GM21717 (cell line): ENCODE measurements around the gene RAB11FIP4.

ENCODE experiments used
- ATAC-seq: cut with Tn5 transposase; IDR thresholded peaks from one replicate; pipeline ENCODE4 v1.9.1; 2021; ENCODE audit warnings: mild to moderate bottlenecking, moderate library complexity; ENCODE audit not compliant: unreplicated experiment

The RAB11FIP4 gene

DNA sequence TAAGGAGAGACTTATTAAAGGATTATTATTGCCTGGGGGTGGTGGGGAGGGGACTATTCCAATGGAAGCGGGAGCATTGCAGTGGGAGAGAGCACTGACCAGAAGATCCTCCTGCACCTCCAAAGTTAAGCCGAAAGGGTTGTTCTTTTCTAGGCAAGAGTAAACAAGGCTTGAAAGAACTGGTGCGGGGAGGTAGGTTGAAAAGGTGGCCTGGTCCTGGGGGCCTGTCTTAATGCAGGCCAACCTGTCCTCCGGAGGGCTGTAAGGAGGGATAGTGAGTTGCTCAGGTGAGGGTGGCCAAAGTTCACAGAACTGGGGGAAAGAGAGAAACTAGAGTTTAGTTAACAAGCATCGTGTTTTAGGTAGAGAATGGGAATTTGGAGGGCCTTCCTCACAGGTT, 65.3 kb downstream of the RAB11FIP4 start:
- no peak for ATAC-seq

DNA sequence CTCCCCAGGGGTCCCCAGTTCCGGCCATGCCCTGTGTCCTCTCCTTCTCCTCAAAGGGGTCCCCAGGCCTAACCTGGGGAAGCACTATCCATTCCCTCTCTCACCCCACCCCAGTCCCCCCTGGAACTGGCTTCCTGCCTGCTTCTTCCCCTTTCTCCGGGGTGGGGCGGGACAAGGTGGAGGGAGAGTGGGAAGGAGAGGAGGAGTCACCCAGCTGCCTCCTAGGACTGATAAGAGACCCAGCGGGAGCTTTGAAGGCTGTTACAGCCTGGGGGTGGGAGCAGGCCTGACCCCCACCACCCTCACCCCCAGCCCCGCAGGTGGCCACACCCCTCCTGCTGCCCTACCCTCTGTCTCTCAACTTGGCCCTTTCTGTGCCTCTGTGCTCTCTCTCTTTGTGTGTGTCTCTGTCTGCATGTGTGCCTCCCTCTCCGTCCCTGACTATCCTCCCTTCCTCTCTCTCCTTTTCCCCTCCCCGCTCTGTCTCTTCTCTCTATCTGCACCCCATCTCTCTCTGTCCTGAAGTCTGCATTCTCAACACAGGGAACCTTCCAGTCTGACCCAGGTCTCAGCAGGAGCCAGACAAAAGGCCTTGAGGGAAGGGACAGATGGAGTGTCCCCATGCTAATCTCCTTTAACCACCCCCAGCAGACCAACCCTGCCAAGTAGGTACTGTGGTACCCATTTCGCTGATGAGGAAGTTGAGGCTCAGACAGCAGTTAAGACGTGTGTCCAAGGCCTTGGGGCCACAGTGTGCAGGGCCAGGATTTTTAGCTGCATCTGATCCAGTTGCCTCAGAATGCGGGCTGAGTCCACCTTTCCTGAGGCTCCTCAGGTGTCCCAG, 66.1 kb downstream of the RAB11FIP4 start:
- no peak for ATAC-seq

DNA sequence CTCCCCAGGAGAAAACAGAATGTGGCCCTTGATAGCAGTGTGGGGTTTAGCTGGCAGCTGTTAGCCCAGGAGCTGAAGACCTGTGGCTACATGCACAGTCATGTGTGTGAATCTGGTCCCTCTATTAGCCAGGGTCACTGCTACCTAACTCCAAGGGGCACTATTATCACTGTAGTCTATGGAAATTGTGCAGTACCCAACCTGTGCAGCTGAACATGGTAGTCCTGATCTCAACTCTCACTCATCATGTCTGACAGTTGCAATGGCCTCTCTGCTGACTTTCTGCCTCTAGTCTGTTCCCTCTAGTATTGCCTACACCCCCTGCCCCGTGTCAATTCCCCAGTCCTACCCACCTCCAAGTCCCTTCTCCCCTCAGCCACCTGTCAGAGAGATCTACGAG, 67.4 kb downstream of the RAB11FIP4 start:
- ATAC-seq: no peak

DNA sequence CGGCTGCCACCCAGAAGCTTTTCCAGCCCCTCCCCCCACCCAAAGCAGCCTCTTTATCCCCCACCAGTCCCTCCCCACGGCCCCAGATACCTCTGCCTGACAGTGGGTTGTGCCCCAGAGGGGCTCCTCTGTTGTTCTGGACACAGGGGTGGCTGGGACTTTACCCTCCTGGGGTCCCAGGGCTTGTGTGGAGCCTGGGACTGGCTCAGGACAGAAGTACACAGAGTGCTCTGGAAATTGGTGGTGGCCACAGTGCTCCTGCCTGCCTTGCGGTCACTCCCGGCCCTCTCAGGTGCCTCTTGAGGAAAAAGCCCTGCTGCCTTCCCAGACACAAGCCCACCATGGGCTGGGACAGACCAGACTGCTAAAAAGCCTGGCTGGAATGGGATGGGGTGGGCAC, 68.2 kb downstream of the RAB11FIP4 start:
- ATAC-seq: no peak

DNA sequence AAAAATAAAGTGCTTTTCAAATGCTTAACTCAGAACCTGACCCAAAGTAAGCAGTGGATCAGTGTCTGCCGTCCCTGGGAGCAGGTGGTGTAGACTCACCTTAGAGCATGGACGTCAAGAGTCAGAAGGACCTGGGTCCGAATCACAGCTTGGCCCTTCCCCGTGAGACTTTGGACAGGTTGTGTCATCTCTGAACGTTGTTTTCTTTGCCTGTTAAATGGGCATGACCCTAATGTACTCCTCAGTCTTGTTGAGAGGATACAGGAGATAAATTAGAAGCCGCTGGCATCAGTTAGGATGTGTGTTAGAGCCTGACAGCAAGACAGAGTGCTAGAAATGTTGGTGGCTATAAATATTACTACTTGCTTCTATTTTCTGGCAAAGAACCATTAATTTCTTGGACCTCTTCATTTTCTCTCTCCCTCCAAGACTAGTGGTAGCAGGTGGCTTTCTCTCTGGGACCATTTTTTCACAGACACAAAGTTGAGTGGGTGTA, 68.8 kb downstream of the RAB11FIP4 start:
- no peak for ATAC-seq

DNA sequence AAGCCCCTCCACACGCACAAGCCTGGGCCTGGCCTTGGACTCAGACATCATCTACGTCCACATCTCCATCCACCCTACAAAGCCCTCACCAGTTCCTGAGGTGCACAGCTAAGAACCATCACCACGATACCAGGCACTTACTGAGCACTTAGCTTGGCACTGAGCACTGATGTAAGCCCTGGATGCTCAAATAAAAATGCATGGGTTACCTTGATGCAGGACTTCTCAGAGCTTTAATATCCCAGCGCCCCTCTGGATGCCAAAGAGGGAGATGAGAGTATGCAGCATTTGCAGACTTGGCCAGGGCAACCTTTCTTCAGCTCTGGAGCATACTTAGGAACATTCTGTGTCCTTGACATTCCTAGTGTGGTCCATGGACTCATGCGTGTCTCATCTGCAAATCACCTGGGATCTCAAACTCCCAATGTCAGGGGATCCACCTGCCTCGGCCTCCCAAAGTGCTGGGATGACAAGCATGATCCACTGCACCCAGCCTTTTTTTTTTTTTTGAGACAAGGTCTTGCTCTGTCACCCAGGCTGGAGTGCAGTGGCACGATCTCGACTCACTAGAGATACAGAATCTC, 69.8 kb downstream of the RAB11FIP4 start:
- no peak for ATAC-seq

DNA sequence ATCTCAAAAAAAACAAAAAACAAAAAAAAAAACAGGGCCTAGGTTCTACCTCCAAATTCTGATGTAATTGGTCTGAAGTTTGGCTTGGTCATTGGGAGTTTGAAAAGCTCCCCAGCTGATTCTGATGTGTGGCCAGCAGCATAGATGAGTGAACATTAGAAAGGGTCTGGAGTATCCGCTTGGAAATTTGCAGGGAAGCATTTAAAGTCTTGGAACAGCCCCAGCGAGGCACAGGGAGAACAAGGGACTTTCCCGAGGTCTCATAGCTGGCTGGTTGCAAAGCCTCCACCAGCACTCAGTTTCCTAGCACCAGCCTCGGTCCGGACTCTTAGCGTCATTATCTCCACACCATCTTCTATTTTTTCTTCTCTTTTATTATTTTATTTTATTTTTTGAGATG, 70.8 kb downstream of the RAB11FIP4 start:
- no peak for ATAC-seq

DNA sequence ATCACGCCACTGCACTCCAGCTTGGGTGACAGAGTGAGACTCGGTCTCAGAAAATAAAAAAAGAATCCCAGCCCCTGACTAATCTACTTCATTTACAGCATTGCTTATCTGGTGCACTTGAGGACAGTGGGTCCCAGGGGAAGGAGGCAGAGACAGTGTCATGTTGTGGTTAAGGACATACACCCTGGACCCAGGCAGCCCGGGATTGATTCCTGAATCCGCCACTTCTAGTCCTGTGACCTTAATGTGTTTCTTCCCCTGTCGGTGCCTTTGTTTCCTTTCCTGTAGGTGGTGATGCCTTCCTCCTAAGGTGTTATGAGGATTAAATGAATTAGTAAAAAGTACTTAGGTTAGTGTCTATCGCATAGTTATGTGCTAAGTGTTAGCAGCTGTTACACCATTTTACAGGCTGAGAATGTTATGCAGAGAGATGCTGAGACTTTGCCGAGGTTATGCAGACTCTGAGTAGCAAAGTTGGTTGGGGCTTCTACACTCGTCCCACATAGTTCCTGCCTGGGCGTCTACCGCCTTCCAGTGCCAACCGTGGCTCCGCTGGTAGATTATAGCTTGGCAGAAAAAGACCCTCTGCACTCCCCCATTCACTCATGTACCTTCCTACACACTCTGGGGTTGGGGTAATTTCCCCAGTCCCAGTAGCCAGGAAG, 74.8 kb downstream of the RAB11FIP4 start:
- ATAC-seq: no peak

DNA sequence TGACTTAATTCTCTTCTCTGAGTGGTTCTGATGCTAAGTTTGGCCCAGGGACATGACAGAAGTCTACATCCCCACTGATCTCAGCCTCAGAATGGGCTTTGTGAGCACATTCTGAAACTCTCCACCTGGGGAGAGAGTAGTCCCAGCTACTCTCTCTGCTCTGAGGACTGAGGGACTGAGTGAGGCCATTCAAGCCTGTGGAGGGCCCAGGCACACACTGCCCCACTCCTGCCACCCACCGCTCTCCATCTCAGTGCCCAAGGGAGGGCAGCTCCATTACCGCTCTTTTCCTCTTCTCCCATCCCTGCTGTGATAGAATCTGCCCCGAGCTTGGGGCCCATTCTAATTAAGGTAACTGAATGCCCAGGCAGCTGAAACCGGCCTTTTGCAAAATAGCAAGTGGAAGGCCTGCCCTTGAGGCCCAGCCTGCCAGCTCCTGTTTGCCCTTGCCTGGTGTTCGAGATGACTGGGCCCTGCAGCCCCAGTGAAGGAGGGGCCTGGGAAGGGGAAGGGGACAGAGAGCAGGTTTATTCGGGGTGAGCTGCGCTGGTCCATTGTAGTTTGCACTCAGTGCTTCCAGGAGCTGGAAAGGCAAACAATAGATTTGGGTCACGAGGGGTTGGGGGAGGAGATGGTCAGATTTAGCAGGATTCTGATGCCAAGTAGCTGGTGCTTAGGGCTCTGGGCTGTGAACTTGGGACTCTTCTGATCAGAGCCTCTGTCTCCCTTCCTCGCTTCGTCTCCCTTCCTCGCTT, 76.2 kb downstream of the RAB11FIP4 start:
- ATAC-seq: no peak

DNA sequence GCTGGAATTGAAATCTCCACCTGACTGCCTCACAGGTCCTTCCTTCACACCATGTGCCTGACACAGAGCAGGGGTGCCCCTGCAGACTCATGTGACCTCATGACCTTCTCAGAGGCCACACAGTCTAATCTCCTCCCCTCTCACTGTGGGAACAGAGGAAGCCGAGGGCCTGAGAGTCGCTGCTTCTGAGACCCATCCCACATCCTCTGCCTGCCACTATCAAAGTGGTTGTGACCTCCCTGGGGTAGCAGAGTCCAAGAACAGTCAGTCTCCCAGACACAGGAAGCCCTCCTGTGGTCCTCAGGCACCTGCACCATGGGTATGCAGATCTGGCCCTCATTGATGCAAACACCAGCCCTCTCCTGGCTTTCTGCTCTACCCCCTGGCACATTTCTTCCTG, 78.5 kb downstream of the RAB11FIP4 start:
- no peak for ATAC-seq

DNA sequence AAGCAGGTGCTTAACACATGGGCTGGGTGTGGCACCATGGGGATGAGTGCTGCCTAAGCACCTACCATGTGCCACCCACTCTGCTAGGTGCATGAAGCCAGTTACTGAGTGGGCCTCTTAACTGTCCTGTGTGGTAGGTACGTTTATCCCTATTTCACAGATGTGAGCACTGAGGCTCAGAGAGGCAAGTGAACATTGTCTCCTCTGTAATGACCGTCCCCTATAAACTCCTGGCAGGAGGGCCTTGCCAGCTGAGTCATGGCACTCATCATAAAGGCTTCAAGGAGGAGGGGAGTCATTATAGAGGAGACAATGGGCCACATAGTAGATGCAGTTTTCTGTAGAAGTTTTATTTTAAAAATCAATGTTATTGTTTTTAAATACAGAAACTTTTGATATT, 79.1 kb downstream of the RAB11FIP4 start:
- ATAC-seq: no peak

DNA sequence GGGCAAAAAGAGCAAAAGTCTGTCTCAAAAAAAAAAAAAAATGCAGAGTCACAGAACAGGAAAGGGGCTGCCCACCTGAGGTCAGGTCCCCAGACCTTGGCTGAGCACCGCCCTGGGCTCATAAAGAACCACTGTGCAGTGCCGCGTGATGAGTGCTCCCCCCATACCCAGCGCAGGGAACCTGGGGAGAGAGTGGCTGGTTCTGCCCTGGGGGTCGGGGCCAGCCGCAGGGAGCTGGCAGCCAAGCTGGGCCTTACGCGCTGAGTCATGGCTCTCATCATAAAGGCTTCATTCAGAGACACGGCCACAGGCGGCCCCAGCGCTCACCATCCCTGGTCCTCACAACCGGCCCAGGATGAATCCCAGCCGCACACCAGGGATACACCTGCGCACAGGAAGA, 80.7 kb downstream of the RAB11FIP4 start:
- ATAC-seq: no peak

DNA sequence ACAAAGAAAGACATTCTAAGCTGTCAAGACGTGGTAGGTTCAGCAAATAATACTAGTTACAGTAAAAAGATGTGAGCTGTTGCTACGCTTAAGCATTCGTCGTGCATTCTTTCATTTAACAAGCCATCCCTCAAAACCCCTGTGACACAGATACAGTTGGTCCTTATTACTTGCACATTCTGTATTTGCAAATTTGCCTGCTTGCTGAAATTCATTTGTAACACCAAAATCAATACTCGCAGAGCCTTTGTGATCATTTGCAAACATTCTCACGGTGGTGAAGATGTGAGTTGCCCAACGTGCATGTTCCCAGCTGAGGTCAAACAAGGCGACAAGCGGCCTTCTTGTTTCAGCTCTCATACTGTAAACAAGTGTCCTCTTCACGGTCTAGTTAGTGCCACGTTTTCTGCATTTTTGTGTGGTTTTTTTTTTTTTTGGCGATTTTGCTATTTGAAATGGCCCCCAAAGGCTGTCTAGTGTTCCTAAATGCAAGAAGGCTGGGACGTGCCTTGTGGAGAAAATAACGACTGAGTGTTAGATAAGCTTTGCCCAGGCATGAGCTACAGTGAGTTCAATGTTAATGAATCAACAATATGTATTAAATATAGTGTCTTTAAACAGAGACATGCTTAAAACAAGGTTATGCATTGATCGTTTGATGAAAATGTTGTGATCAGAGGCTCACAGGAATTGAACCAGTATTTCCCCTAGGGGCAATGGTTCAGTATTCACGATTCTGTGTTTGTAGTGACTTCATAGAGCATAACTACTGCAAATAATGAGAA, 84.1 kb downstream of the RAB11FIP4 start:
- ATAC-seq: no peak

DNA sequence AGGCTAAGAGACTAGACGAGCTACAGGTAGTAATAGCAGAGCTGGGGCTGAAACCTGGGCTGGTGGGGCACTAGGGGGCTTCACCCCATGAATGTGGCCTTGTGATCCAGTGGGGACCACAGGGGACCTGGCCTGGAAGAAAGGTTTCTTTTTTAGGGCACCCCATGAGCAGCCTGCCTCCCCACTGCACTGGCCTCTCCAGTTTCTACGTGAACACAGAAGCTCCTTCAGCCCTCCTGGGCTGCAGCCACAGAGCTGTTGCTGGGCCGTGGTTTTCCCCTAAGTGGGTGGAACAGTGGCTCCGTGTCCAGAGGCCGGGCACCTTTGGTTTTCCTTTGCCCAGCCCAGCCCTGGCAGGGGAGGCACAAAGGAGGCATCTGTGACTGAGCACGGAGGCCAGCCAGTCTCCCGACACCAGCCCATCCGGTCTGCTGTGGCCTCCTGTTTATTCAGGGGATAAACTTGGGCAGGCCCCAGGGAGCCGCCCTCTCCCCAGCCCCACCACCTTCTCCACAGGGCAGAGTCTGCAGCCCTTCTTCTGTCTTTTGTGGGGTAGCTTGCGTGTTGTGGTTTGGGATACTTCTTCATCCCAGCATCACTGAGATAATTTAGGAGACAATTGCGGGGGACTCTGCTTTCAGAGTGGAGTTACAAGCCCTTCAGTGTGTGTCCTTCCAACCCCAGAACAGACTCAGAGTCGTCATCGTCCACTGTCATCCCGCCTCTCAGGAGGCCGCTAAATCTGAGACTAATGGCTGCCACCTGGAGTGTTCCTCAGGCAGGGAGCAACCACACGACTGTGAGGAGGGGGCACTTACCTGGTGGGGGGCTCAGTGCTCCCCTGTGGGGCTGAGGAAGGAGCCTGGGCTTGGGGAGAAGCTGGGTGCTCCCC, 85.3 kb downstream of the RAB11FIP4 start:
- no peak for ATAC-seq

DNA sequence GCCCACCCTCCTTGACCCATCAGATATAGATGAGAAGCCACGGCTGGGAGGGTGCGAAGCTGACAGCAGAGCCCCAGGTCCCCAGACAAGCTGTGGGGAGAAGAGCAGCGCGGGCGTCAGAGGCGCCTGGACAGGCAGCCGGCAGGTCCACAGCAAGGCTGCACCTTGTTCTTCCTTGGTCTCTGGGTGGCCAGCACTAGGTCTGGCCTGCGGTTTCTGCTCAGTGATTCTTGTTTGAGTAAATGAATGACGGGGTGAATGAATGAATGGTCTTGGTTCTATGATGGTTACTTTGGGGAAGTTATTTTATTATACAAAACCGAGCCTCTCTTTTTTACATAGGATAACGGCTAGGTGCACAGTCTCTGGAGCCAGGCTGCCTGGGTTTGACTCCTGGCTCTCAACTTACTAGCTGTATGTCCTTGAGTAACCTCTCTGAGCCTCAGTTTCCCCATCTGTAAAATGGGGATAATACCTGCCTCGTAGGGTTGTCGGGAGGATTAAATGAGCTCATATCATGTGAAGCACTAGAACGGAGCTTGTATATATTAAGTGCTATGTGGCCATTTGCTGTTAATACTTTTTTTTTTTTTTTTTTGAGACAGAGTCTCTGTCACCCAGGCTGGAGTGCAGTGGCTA, 86.1 kb downstream of the RAB11FIP4 start:
- ATAC-seq: no peak

DNA sequence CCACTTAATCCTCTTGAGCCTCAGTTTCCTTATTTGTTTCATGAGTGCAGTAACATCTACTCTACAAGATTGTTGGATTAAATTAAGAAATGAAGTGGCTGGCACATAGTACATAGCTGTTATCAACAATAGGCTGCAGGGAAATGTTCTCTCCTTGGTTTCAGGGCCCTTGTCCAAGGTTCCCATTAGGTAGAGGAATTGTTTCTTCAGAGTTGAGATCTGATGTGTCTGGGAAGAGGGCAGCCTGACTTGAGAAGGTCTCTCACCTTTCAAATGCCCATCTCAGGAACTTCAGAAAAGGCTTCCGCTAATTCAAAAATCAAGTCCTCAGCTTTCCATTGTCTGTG, 87.6 kb downstream of the RAB11FIP4 start:
- ATAC-seq: no peak

DNA sequence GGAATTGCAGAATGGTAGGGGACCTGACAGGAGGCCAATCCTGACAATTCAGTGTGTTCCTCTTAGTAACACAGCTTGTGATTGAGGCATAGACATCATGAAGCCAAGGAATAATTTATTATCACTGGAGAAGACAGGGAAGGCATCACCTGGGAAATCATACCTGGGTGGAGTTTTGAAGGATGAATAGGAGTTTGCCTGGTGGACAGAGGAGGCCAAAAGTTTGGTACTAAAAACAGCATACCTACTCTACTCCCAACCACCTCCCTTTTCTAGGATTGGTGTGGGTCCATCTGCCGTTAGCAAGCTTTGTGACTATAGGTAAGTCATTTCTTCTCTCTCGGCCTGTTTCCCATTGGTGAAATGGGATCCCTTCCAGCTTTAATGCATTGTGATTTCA, 88.0 kb downstream of the RAB11FIP4 start:
- ATAC-seq: no peak

DNA sequence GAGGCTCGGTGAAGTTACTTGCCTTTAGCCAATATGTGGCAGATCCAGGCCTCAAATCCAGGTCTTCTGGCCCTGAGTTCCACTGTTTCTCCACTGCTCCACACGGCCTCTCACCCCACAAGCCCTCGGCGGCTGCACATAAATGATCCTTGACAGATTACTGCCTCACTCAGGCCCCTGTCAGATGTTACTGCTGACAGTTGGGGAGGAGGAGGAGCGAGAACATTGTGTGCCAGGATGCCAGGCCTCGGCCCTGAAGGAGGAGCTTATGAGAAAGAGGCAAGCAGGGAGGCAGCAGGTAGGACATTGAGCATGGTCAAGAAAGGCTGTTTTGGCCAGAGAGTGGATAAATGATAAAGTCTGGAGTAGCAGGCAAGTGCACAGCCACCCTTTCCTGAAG, 88.6 kb downstream of the RAB11FIP4 start:
- ATAC-seq: no peak
